Mucosa of rectum (tissue), 2 donors: ENCODE measurements around the gene CALN1.

Experiments
- H3K27ac ChIP-seq, 2 donors: one replicate each; pipeline ENCODE4 v1.7.0; 2013; ENCODE audit warnings: inconsistent platforms in 2 of 2, low read depth in 2 of 2, low read length in 2 of 2
- H3K27me3 ChIP-seq, 2 donors: one replicate each; pipeline ENCODE4 v1.7.0; 2013; ENCODE audit warnings: low read length in 2 of 2; ENCODE audit not compliant: control insufficient read depth in 2 of 2, insufficient read depth in 2 of 2
- H3K36me3 ChIP-seq, 2 donors: one replicate each; pipeline ENCODE4 v1.7.0; 2013; ENCODE audit warnings: low read length in 2 of 2; ENCODE audit not compliant: control insufficient read depth in 2 of 2, insufficient read depth in 2 of 2
- H3K4me1 ChIP-seq, 2 donors: one replicate each; pipeline ENCODE4 v1.7.0; 2013; ENCODE audit warnings: low read length in 2 of 2, mild to moderate bottlenecking in 1 of 2; ENCODE audit not compliant: control insufficient read depth in 2 of 2, insufficient read depth in 2 of 2
- H3K4me3 ChIP-seq, 2 donors: one replicate each; pipeline ENCODE4 v1.7.0; 2013; ENCODE audit warnings: low read length in 2 of 2
- H3K9ac ChIP-seq, 2 donors: one replicate each; pipeline ENCODE4 v1.7.0; 2013; ENCODE audit warnings: low read length in 2 of 2, low read depth in 1 of 2, mild to moderate bottlenecking in 1 of 2
- H3K9me3 ChIP-seq, 2 donors: one replicate each; pipeline ENCODE4 v1.7.0; 2013; ENCODE audit warnings: low read length in 2 of 2; ENCODE audit not compliant: control insufficient read depth in 2 of 2
- donor health status: healthy.
- donor health status: Normal muscosa, but diverticular disease.

The CALN1 gene

DNA sequence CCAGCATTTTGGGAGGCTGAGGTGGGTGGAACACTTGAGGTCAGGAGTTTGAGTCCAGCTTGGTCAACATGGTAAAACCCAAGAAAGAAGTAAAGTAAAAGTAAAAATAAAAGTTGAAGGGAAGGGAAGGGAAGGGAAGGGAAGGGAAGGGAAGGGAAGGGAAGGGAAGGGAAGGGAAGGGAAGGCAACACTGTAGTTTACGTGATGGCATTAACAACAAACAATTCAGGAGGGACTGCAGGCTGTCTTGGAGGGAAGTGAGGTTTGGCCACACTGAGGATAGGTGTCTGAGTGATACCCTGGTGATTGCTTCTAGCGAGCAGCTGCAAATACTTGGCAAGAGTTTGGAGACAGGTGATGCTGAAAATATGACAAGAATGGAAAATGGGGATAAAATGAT, 298.0 kb downstream of the CALN1 start:
- Histone ChIP-seq H3K27me3 (no peaks in the 10 kb centered on the region), H3K9me3 (peaks cover 0 to 4% of the 10 kb centered on the region in 2 donors), H3K9ac (no peak overlapping the region), H3K4me3 (no peak overlapping the region), H3K27ac (no peak overlapping the region), H3K36me3 (no peaks in the 10 kb centered on the region), H3K4me1 (no peaks in the 10 kb centered on the region)

DNA sequence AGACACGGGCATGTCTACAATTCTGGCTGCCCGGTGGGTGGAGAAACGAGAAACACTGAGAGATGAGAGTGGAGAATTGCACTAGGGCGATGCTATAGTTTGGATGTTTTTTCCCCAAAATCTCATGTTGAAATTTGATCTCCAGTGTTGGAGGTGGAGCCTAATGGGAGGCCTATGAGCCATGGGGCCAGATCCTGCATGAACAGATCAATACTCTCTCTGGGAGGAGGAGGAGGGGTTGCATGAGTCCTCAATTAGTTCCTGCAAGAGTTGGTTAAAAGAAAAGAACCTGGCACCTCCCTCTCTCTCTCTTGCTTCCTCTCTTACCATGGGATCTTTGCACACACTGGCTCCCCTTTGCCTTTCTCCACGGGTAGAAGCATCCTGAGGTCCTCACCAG, 299.1 kb downstream of the CALN1 start:
- H3K27me3 ChIP-seq = no peaks in the 10 kb centered on the region
- H3K36me3 ChIP-seq = no peaks in the 10 kb centered on the region
- H3K4me3 ChIP-seq = no peak overlapping the region
- no peak overlapping the region for H3K27ac ChIP-seq
- H3K4me1 ChIP-seq = no peaks in the 10 kb centered on the region
- H3K9ac ChIP-seq = no peak overlapping the region
- peaks cover 0 to 4% of the 10 kb centered on the region in 2 donors for H3K9me3 ChIP-seq

DNA sequence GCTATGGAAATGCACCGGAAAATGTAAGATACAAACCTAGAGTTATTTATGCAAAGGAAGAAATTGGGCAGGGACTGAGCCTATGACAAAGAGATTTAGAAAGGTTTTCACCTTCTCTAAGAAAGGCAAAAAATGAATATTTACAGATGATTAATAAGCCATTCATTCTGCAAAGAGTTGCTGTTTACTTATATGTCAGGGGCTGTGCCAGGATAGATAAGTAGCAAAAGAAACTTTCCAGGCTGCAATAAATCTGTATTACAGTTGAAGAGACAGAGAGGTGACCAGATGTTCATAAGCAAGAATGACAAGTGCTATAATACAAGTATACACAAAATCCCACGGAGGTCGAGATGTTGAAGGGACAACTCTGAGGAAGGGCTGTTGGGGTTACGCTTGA, 299.6 kb downstream of the CALN1 start:
- Histone ChIP-seq H3K4me3 (no peak overlapping the region), H3K27ac (no peak overlapping the region), H3K4me1 (no peaks in the 10 kb centered on the region), H3K27me3 (no peaks in the 10 kb centered on the region), H3K36me3 (no peaks in the 10 kb centered on the region), H3K9ac (no peak overlapping the region), H3K9me3 (peaks cover 0 to 4% of the 10 kb centered on the region in 2 donors)

DNA sequence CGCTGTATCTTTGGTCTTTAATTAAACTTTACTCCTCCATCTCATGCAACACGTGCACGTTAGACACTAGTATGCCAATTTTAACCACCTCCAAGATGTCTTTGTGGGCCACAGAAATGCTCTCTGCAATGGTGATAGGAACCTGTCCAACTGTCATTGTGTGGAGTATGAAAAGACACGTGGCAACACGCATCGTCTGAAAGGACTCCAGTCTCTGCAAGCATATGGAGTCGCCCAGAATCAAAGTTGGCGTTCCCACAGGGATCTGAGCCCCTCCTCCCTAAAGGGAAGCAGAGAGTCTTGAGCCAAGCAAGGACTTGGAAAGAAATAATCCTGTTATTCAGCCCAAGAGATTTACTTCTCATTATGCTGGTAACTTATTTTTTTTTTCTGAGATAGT, 301.1 kb downstream of the CALN1 start:
- Histone ChIP-seq H3K9ac (no peak overlapping the region), H3K4me1 (no peaks in the 10 kb centered on the region), H3K27me3 (no peaks in the 10 kb centered on the region), H3K4me3 (no peak overlapping the region), H3K27ac (no peak overlapping the region), H3K9me3 (peaks cover 0 to 2% of the 10 kb centered on the region in 2 donors), H3K36me3 (no peaks in the 10 kb centered on the region)

DNA sequence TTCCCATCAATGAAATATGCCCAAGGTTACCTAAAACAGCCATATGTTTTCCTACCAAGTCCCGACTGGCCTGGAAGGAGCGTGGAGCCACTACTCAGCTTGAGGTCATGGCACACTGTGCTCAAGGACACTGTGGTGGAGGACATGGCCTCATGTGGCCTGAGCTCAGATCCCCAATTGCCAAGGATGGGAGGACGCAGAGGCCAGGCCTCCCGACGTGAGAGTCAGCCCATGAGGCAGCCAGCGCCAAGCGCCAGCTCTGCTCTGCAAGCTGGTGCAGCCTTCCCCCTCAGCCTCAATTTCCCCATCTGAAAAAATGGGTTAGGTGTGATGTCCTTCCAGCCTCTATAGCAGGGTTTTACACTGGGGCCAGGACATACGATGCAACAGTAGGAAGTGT, 302.6 kb downstream of the CALN1 start:
- H3K27me3 ChIP-seq = no peaks in the 10 kb centered on the region
- H3K36me3 ChIP-seq = no peaks in the 10 kb centered on the region
- no peak overlapping the region for H3K9ac ChIP-seq
- no peak overlapping the region for H3K27ac ChIP-seq
- peaks cover 0 to 2% of the 10 kb centered on the region in 2 donors for H3K9me3 ChIP-seq
- H3K4me3 ChIP-seq = no peak overlapping the region
- no peaks in the 10 kb centered on the region for H3K4me1 ChIP-seq

DNA sequence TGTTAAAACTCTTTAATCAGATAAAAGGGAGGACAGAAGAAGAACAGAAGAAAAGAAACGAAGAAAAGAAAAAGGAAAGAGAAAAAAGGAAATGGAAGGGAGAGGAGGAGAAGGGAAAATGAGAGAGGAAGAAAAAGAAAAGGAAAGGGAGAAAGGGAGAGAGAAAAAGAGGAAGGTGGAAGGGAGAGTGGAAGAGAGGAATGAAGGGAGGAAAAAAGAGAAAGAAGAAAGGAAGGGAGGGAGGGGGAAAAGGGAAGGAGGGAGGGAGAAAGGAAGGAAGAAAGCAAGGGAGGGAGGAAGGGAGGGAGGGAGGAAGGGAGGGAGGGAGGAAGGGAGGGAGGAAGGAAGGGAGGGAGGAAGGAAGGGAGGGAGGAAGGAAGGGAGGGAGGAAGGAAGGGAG, 305.7 kb downstream of the CALN1 start:
- Histone ChIP-seq H3K27ac (no peak overlapping the region), H3K36me3 (no peaks in the 10 kb centered on the region), H3K9ac (no peak overlapping the region), H3K4me1 (no peaks in the 10 kb centered on the region), H3K4me3 (no peak overlapping the region), H3K27me3 (no peaks in the 10 kb centered on the region), H3K9me3 (peaks cover 0 to 2% of the 10 kb centered on the region in 2 donors)

DNA sequence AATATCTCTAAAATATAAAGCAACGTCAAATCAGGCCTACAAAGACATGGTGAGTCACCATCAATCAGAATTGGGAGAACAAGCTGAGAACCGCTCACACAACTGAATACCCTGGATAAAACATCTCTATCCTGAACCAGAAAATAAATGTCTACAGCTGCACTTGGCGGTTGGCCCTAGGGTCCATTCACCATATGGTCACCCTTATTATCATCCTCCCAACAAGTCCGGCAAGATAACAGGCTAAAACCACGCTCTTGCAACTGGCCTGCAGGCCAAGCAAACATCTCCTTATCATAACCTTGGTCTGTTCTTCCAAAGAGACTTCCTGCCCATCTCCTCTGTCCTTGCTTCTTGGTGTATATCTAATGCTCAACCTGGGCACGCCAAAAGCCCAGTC, 310.7 kb downstream of the CALN1 start:
- no peaks in the 10 kb centered on the region for H3K4me1 ChIP-seq
- no peaks in the 10 kb centered on the region for H3K27me3 ChIP-seq
- H3K9me3 ChIP-seq = no peaks in the 10 kb centered on the region
- no peaks in the 10 kb centered on the region for H3K36me3 ChIP-seq
- H3K27ac ChIP-seq = no peak overlapping the region
- H3K9ac ChIP-seq = no peak overlapping the region
- H3K4me3 ChIP-seq = no peak overlapping the region

DNA sequence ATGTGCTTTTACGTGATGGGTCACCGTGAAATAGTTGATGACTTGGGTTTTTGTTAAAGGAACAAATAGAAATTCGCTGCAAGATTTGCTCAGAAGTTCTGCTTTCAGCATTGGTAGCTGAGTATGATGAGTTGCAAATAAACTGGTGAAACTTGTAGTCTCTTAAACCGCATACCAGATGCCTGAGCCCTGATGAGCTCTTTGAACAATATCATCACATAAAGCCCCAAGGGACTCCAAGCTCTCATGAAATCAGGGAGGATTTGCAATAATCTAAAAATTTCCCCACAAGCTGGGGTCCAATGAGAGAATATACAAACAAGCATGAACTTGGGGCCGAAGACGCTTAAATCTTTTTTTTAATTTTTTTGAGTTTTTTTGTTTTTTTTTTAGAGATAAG, 312.4 kb downstream of the CALN1 start:
- Histone ChIP-seq H3K27ac (no peak overlapping the region), H3K9me3 (no peaks in the 10 kb centered on the region), H3K4me3 (no peak overlapping the region)

DNA sequence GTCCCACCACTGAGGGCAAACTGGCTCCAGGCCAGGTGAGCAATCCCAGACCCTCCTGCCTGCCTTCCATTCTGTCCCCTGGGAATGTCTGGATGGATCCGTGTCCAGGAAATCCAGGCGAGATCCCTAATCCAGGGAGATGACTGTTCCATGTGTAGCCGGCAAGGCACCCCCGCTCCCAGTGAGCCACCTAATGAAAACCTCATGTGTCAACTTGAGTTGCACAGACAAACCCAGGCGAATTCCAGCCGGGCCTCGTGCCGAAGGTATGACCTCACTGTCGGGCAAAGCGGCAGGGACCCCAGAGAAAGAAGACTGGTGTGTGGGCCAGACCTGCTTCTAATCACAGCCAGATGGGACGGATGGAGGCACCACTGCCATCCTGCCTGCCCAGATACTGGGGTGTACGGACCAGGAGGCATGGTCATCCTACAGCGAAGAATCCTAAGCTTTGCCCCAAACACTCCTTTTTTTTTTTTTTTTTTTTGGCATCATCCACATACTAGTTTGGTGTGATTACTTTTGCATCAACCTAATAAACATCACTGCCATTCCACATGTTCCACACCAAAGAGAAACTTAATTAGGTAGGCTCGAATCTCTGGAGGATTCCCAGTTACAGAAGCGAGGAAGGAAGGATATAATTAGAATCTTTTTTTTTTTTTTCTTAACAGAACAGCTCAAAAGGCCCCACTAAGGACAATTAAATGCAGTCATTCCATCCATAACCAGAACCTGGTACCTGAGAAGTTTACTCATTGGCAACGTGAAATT, 313.1 kb downstream of the CALN1 start:
- no peaks in the 10 kb centered on the region for H3K4me1 ChIP-seq
- no peaks in the 10 kb centered on the region for H3K9me3 ChIP-seq
- H3K36me3 ChIP-seq = no peaks in the 10 kb centered on the region
- no peaks in the 10 kb centered on the region for H3K27me3 ChIP-seq
- no peak overlapping the region for H3K27ac ChIP-seq
- H3K9ac ChIP-seq = no peak overlapping the region
- no peak overlapping the region for H3K4me3 ChIP-seq

More for the DNA sequence above, 312.4 kb downstream of the CALN1 start:
- H3K36me3 ChIP-seq = no peaks in the 10 kb centered on the region
- H3K27me3 ChIP-seq = no peaks in the 10 kb centered on the region
- H3K4me1 ChIP-seq = no peaks in the 10 kb centered on the region
- H3K9ac ChIP-seq = no peak overlapping the region

DNA sequence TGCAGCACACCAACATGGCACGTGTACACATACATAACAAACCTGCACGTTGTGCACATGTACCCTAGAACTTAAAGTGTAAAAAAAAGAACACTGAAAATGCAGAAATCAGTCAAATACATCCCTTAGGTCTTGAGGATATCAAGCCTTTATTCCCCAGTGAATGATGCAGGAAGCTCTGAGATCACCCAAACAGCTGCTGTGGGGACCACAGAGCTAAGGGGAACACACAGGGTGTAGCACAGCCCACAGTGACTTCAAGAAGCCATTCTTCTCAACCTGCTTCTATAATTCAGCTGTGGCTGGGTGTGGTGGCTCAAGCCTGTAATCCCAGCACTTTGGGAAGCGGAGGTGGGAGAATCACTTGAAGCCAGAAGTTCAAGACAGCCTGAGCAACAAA, 314.9 kb downstream of the CALN1 start:
- Histone ChIP-seq H3K9me3 (no peaks in the 10 kb centered on the region), H3K27me3 (no peaks in the 10 kb centered on the region), H3K9ac (no peak overlapping the region), H3K36me3 (no peaks in the 10 kb centered on the region), H3K27ac (no peak overlapping the region), H3K4me3 (no peak overlapping the region), H3K4me1 (no peaks in the 10 kb centered on the region)
